BLaER1 (cell line): Measurements from ENCODE around the gene PDE11A.

Experiments used
- H3K27ac ChIP-seq: shearing (Covaris generic); formaldehyde crosslinking; 2 replicates; pipeline ENCODE4 v1.8.1; 2022
- H3K27me3 ChIP-seq: shearing (Covaris generic); formaldehyde crosslinking; 2 replicates; pipeline ENCODE4 v1.8.1; 2022
- H3K36me3 ChIP-seq: shearing (Covaris generic); formaldehyde crosslinking; 2 replicates; pipeline ENCODE4 v1.8.1; 2022
- H3K4me1 ChIP-seq: shearing (Covaris generic); formaldehyde crosslinking; 2 replicates; pipeline ENCODE4 v1.8.1; 2022
- H3K4me2 ChIP-seq: shearing (Covaris generic); formaldehyde crosslinking; 2 replicates; pipeline ENCODE4 v1.8.1; 2022
- H3K4me3 ChIP-seq: shearing (Covaris generic); formaldehyde crosslinking; 2 replicates; pipeline ENCODE4 v1.8.1; 2022
- H3K9ac ChIP-seq: shearing (Covaris generic); formaldehyde crosslinking; 2 replicates; pipeline ENCODE4 v1.8.1; 2022
- H3K9me3 ChIP-seq: shearing (Covaris generic); formaldehyde crosslinking; 2 replicates; pipeline ENCODE4 v1.8.1; 2022
- H4K20me1 ChIP-seq: shearing (Covaris generic); formaldehyde crosslinking; 2 replicates; pipeline ENCODE4 v1.8.1; 2022
- Cebpa-rat ChIP-seq: shearing (Covaris generic); IDR thresholded peaks from 2 replicates; pipeline ENCODE4 v1.8.1; 2022

Gene PDE11A

GRCh38 chr2:177832611-177833433, 239.8 kb downstream of the PDE11A start:
- no peak overlapping the region for H3K27ac ChIP-seq
- H3K4me1 ChIP-seq: no peaks in the 10 kb centered on the region
- no peak for TF ChIP-seq Cebpa-rat
- no peak overlapping the region for H3K4me2 ChIP-seq
- no peaks in the 10 kb centered on the region for H3K27me3 ChIP-seq
- no peaks in the 10 kb centered on the region for H3K36me3 ChIP-seq
- H3K4me3 ChIP-seq: no peak overlapping the region
- no peaks in the 10 kb centered on the region for H4K20me1 ChIP-seq
- peaks cover 44% of the 10 kb centered on the region for H3K9me3 ChIP-seq
- no peak overlapping the region for H3K9ac ChIP-seq

GRCh38 chr2:177830881-177831386, 241.6 kb downstream of the PDE11A start:
- no peaks in the 10 kb centered on the region for H3K27me3 ChIP-seq

DNA sequence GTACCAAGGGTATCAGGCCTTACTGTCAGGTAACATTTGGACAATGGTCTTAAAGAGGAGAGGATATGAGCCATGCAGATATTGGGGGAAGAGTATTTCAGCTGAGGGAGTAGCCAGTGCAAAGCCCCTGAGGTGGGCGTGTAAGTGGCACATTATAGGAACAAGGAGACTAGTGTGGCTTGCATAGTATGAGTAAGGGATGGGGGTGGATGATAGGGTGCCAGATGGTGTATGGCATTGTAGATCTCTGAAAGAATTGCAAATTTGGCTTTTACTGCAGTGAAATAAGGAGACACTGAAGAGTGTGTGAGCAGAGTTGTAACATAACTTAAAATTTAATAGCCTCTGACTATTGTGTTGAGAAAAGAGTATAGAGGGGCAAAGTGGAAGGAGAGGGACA, 244.0 kb downstream of the PDE11A start:
- no peak overlapping the region for H3K27ac ChIP-seq
- H3K27me3 ChIP-seq: no peaks in the 10 kb centered on the region
- no peak overlapping the region for H3K4me2 ChIP-seq
- H3K36me3 ChIP-seq: no peaks in the 10 kb centered on the region
- H3K9ac ChIP-seq: no peak overlapping the region
- peaks cover 4% of the 10 kb centered on the region; the same call in 1 of the 2 replicates for H3K9me3 ChIP-seq
- no peak for TF ChIP-seq Cebpa-rat
- H3K4me3 ChIP-seq: no peak overlapping the region
- no peaks in the 10 kb centered on the region for H4K20me1 ChIP-seq
- H3K4me1 ChIP-seq: no peaks in the 10 kb centered on the region

More at GRCh38 chr2:177830881-177831386, 241.6 kb downstream of the PDE11A start:
- TF ChIP-seq Cebpa-rat: no peak
- H3K9ac ChIP-seq: no peak overlapping the region
- H3K27ac ChIP-seq: no peak overlapping the region
- H4K20me1 ChIP-seq: no peaks in the 10 kb centered on the region
- no peaks in the 10 kb centered on the region for H3K4me1 ChIP-seq
- H3K4me3 ChIP-seq: no peak overlapping the region
- H3K9me3 ChIP-seq: peaks cover 27% of the 10 kb centered on the region
- H3K36me3 ChIP-seq: no peaks in the 10 kb centered on the region
- H3K4me2 ChIP-seq: no peak overlapping the region

DNA sequence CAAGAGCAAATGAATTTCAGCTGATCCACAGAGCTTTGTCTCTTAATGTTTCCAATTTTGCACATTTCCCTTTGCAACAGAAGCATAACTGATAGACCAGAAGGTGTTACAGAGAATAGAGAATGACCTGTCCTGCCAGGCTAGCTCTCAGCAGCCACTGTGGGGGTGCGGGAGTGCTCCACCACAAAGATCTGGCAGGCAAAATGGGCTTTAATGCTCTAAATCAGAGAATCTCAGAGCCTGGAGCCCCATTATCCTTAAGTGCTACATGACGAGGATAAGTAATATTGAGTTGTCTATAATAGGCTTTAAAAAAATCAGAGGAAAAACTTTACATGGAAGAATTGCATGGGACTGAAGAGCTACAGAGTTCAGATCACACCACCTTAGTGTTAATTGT, 245.7 kb downstream of the PDE11A start:
- Histone ChIP-seq H3K27me3 (no peaks in the 10 kb centered on the region), H3K36me3 (no peaks in the 10 kb centered on the region)
- TF ChIP-seq Cebpa-rat: no peak

GRCh38 chr2:177822941-177823340, 249.6 kb downstream of the PDE11A start:
- no peaks in the 10 kb centered on the region for H4K20me1 ChIP-seq
- no peak for TF ChIP-seq Cebpa-rat
- H3K4me1 ChIP-seq: no peaks in the 10 kb centered on the region
- H3K27ac ChIP-seq: no peak overlapping the region
- no peaks in the 10 kb centered on the region for H3K9me3 ChIP-seq
- H3K36me3 ChIP-seq: no peaks in the 10 kb centered on the region
- H3K9ac ChIP-seq: no peak overlapping the region
- no peak overlapping the region for H3K4me2 ChIP-seq
- H3K4me3 ChIP-seq: no peak overlapping the region
- no peaks in the 10 kb centered on the region for H3K27me3 ChIP-seq

More for the DNA sequence above, 245.7 kb downstream of the PDE11A start:
- Histone ChIP-seq H3K27ac (no peak overlapping the region), H3K4me1 (no peaks in the 10 kb centered on the region), H3K4me2 (no peak overlapping the region), H3K4me3 (no peak overlapping the region), H3K9me3 (no peaks in the 10 kb centered on the region), H3K9ac (no peak overlapping the region), H4K20me1 (no peaks in the 10 kb centered on the region)

GRCh38 chr2:177818412-177818811, 254.2 kb downstream of the PDE11A start:
- Histone ChIP-seq H3K36me3 (no peaks in the 10 kb centered on the region), H3K27ac (no peak overlapping the region), H3K27me3 (no peaks in the 10 kb centered on the region), H3K9ac (no peak overlapping the region), H3K4me1 (no peaks in the 10 kb centered on the region), H3K9me3 (no peaks in the 10 kb centered on the region), H4K20me1 (no peaks in the 10 kb centered on the region), H3K4me2 (no peak overlapping the region), H3K4me3 (no peak overlapping the region)
- no peak for TF ChIP-seq Cebpa-rat

- no peaks in the 10 kb centered on the region for H4K20me1 ChIP-seq
- H3K4me1 ChIP-seq: no peaks in the 10 kb centered on the region
- no peak overlapping the region for H3K9ac ChIP-seq
- no peak overlapping the region for H3K4me2 ChIP-seq
- no peaks in the 10 kb centered on the region for H3K27me3 ChIP-seq
- no peak overlapping the region for H3K4me3 ChIP-seq
- H3K9me3 ChIP-seq: no peaks in the 10 kb centered on the region
- no peak for TF ChIP-seq Cebpa-rat
- no peak overlapping the region for H3K27ac ChIP-seq
- H3K36me3 ChIP-seq: no peaks in the 10 kb centered on the region
Measured at GRCh38 chr2:177817300-177817699, 255.3 kb downstream of the PDE11A start.

GRCh38 chr2:177816766-177817165, 255.8 kb downstream of the PDE11A start:
- H3K27me3 ChIP-seq: no peaks in the 10 kb centered on the region
- no peaks in the 10 kb centered on the region for H3K9me3 ChIP-seq
- no peaks in the 10 kb centered on the region for H4K20me1 ChIP-seq
- no peak overlapping the region for H3K4me2 ChIP-seq
- H3K4me3 ChIP-seq: no peak overlapping the region
- no peaks in the 10 kb centered on the region for H3K4me1 ChIP-seq
- TF ChIP-seq Cebpa-rat: no peak
- H3K36me3 ChIP-seq: no peaks in the 10 kb centered on the region
- no peak overlapping the region for H3K27ac ChIP-seq
- H3K9ac ChIP-seq: no peak overlapping the region

DNA sequence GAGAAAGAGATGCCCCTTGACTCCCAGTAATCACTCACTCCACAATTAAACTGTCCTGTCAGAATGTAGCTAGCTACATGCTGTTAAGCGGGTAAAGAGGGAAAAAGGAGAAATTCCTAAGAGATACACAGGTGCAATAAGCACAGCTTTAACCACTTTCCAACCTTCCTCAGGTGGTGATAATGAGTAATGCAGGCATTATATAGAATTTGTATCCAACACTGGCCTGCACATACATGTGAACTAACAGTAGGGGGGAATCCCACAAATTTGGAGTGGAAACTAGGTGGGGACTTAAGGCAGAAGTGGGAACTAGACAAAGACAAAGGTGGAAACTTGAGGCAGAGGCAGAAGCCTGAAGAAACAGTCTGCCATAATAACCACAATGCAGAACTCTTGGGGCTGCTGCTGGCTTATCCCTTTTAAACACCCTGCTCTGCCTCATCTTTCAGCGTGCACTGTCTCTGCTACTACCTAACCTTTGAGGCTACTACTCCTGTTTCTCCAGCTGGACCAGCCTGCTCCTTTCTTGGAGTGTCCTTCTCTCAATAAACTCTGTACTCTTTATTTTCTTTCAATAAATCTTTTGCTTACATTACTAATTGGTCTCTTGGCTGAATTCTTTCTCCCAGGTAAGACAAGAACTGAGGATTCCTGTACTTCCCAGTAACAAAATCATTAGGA, 259.7 kb downstream of the PDE11A start:
- H3K9me3 ChIP-seq: no peaks in the 10 kb centered on the region
- no peak overlapping the region for H3K9ac ChIP-seq
- H3K4me2 ChIP-seq: no peak overlapping the region
- H3K27ac ChIP-seq: no peak overlapping the region
- no peak for TF ChIP-seq Cebpa-rat
- no peaks in the 10 kb centered on the region for H3K4me1 ChIP-seq
- H4K20me1 ChIP-seq: no peaks in the 10 kb centered on the region
- H3K27me3 ChIP-seq: no peaks in the 10 kb centered on the region
- H3K36me3 ChIP-seq: no peaks in the 10 kb centered on the region
- no peak overlapping the region for H3K4me3 ChIP-seq

GRCh38 chr2:177810906-177811305, 261.7 kb downstream of the PDE11A start:
- TF ChIP-seq Cebpa-rat: no peak
- Histone ChIP-seq H3K4me3 (no peak overlapping the region), H4K20me1 (no peaks in the 10 kb centered on the region), H3K9me3 (0 out of 2 replicates have a peak, but pooled peaks cover 4% of the 10 kb centered on the region), H3K36me3 (no peaks in the 10 kb centered on the region), H3K4me1 (no peaks in the 10 kb centered on the region), H3K9ac (no peak overlapping the region), H3K4me2 (no peak overlapping the region), H3K27me3 (no peaks in the 10 kb centered on the region), H3K27ac (no peak overlapping the region)
